Erythroblast (primary cell): ENCODE measurements around the gene LRRC75B.

Experiments
- DNase-seq, 2 experiments: peaks; one replicate each; lab custom pipeline; 2025; lab: John Stamatoyannopoulos, UW
- GATA1 ChIP-seq: IDR thresholded peaks from 2 replicates; pipeline ENCODE4 v1.6.1; 2011; ENCODE audit warnings: low read depth, mild to moderate bottlenecking, control low read depth, low read length, moderate library complexity
- POLR2A ChIP-seq: IDR thresholded peaks from 2 replicates; pipeline ENCODE4 v1.6.1; 2011; ENCODE audit warnings: mild to moderate bottlenecking, low read length

LRRC75B gene

DNA sequence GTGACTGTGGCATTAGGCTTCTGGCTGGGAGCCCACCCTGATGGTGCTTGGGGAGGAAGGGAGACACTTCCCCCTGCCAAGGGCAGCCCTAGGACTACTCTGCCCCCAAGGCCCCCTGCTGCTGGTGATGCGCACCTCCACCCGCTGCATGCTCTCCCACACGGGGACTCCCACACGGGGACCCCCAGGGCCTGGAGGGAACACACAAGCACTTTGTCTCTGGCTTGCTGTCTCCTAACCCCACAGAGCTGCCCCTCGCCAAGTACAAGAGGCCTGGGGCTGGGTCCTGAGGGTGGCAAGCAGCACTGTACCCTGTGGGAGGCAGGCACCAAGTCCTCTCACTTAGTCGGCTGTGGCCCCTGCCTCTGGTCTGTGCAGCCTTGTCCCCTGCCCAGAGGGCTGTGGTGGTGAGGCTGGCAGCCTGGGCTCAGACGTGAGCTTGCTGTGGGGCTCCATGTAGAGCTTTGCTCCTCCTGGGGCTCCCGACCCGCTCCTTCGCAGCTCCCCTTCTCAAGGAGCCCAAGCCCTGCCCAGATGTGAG is 7.9 kb downstream of the LRRC75B start:
- no peak for DNase-seq
- TF ChIP-seq GATA1 (no peak), POLR2A (no peak)

- no peak for DNase-seq
- TF ChIP-seq GATA1 (no peak), POLR2A (no peak)
Measured at GRCh38 chr22:24584166-24584790, 8.6 kb downstream of the LRRC75B start.

- peak in 1 of 2 experiments; percentile 21 for DNase-seq
Measured at GRCh38 chr22:24583221-24584165, 9.4 kb downstream of the LRRC75B start.

GRCh38 chr22:24582056-24582814 is 10.6 kb downstream of the LRRC75B start:
- no peak for DNase-seq

More at GRCh38 chr22:24583221-24584165, 9.4 kb downstream of the LRRC75B start:
- no peak for TF ChIP-seq GATA1
- no peak for TF ChIP-seq POLR2A

GRCh38 chr22:24580276-24580675 is 12.6 kb downstream of the LRRC75B start:
- TF ChIP-seq GATA1 (no peak), POLR2A (no peak)
- DNase-seq = no peak

More at GRCh38 chr22:24582056-24582814, 10.6 kb downstream of the LRRC75B start:
- no peak for TF ChIP-seq POLR2A
- no peak for TF ChIP-seq GATA1

DNA sequence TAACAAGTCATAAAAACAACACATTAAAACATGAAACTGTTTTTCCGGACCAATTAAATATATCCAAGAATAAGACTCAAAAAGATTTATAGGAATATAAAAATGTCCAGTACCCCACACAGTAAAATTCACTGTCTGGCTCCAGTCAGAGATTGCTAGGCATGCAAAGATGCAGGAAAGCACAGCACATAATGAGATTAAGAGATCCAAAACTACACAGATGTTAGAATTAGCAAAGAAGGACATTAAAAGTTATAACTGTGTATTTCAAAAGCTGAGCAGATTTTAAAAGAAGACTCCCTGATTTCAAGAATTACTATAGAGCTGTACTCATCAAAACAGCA is 13.6 kb downstream of the LRRC75B start:
- DNase-seq = no peak
- TF ChIP-seq GATA1 = no peak
- TF ChIP-seq POLR2A = no peak

- no peak for TF ChIP-seq GATA1
- no peak for TF ChIP-seq POLR2A
- DNase-seq = no peak
Measured at GRCh38 chr22:24578355-24579257, 14.3 kb downstream of the LRRC75B start.

DNA sequence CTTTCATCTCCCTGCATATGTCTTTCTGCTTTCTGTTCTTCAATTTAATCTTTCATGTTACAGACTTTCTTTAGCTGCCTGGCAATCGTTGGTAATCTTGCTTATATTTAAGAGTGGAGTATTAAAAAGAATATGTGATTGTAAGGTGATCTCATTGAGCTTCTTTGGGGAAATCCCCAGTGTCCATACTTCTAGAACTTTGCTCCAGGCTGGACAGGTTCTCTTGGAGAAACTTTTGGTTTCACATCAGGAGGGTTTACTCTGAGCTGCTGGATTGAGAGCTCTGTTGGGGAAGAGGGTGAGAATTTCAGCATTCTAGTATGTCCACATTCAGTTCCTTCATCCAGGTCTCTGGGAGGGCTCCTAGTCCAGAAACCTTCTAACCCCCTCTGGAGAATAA is 16.1 kb downstream of the LRRC75B start:
- DNase-seq = no peak
- TF ChIP-seq POLR2A (no peak), GATA1 (no peak)

GRCh38 chr22:24571266-24571665 is 21.6 kb downstream of the LRRC75B start:
- no peak for DNase-seq
- TF ChIP-seq GATA1 (no peak), POLR2A (no peak)

DNA sequence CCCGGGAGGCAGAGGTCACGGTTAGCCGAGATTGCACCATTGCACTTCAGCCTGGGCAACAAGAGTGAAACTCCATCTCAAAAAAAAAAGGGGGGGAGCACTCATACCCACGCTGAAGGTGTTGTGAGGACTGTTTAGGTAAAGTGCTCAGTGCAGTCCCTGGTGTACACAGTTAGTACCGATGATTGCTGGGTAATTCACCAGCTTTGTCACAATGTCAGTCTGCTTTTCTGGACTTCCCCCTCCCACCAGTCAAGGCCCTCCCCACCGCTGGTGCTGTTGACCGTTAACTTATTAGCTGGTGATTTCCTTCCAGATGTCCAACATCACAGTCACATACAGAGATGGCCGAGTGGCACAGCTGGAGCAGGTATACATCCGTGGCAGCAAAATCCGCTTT is 25.2 kb downstream of the LRRC75B start:
- DNase-seq = no peak
- TF ChIP-seq GATA1 (no peak), POLR2A (no peak)

GRCh38 chr22:24566899-24567511 is 25.9 kb downstream of the LRRC75B start:
- no peak for TF ChIP-seq GATA1
- no peak for TF ChIP-seq POLR2A
- no peak for DNase-seq

DNA sequence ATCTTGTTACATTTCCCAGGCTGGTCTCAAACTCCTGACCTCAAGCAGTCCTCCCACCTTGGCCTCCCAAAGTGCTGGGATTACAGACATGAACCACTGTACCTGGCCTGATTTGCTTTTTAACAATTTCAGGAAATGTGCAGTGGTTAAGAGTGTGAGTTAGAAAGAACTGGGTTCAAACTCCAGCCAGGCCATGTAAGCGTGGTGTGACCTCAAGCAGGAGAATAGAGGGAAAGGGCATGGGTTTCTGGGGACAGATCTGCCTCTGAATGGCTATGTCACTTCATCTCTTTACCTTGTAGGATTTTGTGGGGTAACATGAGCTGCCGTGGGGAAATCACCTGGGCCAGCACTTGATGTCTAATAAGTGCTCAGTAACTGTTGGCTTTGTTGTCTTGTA is 27.8 kb downstream of the LRRC75B start:
- TF ChIP-seq POLR2A (no peak), GATA1 (no peak)
- no peak for DNase-seq
